ENCODE results near the gene ELK3.

DNA sequence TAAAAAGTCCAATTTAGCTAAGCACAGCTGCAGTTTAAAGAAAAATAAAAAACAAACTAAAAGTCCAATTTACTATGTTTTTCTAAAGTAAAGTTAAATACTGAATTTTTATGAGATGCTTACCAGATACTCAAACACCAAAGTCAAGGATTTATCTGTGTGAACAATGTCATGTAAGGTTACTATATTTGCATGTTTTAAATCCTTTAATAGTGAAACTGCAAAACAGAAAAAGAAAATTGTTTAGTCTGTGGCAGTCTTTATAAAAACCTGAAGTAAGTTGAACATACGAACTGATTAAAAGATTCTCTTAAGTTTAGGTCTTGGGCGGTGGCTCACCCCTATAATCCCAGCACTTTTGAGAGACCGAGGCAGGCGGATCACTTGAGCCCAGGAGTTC lies 103.3 kb downstream of the ELK3 start:
- TF ChIP-seq, protein P1, sequence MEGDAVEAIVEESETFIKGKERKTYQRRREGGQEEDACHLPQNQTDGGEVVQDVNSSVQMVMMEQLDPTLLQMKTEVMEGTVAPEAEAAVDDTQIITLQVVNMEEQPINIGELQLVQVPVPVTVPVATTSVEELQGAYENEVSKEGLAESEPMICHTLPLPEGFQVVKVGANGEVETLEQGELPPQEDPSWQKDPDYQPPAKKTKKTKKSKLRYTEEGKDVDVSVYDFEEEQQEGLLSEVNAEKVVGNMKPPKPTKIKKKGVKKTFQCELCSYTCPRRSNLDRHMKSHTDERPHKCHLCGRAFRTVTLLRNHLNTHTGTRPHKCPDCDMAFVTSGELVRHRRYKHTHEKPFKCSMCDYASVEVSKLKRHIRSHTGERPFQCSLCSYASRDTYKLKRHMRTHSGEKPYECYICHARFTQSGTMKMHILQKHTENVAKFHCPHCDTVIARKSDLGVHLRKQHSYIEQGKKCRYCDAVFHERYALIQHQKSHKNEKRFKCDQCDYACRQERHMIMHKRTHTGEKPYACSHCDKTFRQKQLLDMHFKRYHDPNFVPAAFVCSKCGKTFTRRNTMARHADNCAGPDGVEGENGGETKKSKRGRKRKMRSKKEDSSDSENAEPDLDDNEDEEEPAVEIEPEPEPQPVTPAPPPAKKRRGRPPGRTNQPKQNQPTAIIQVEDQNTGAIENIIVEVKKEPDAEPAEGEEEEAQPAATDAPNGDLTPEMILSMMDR (IDR thresholded peaks at IDR 0.05): no peak
- no peak for TF ChIP-seq POLR2A (IDR thresholded peaks at IDR 0.05)

All from lower leg skin (tissue), 3 donors.